ENCODE measurements around the gene PHF12. TPM values are rescaled to one million over a fixed set of nuclear protein-coding genes. Genes with fewer than 3 reads are reported as not detected.

PHF12 gene
- total and polyA plus RNA-seq, 2 of the 13 experiments (the other 11 are each of a cell fraction or from before 2014, with no cell fraction given) = 9.8 to 17.1 TPM

DNA sequence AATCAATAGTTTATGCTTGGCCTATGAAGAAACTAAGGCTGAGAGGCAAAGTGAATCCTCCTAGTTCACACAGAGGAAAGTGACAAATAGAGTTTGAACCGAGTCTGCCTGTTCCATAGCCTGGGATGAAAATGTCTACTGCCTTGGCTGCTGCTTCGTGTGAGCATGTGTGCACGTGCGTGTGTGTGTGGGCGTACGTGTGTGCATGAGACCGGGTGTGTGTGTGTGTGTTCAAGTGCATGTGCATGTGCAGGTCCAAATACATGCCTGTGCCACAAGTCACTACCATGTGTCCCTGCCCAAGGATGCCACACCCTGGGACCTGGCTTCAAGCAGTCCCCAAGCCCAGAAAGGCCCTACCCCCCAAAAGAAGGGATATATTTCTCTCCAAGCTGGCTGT is 40.9 kb upstream of the PHF12 start (continued):
- TF ChIP-seq, protein P1, sequence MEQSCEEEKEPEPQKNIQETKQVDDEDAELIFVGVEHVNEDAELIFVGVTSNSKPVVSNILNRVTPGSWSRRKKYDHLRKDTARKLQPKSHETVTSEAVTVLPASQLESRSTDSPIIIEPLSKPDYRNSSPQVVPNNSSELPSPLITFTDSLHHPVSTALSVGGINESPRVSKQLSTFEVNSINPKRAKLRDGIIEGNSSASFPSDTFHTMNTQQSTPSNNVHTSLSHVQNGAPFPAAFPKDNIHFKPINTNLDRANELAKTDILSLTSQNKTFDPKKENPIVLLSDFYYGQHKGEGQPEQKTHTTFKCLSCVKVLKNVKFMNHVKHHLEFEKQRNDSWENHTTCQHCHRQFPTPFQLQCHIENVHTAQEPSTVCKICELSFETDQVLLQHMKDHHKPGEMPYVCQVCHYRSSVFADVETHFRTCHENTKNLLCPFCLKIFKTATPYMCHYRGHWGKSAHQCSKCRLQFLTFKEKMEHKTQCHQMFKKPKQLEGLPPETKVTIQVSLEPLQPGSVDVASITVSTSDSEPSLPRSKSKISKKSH (CRISPR knock-in tag; IDR thresholded peaks at IDR 0.05; ENCODE audit: borderline replicate concordance) = no peak
- TF ChIP-seq CBX2 (IDR thresholded peaks at IDR 0.05; ENCODE audit: low read depth, low read length) (no peak), CBX2 (CRISPR knock-in tag; IDR thresholded peaks at IDR 0.05; ENCODE audit: low read depth) (no peak), ZC3H4 (CRISPR knock-in tag; IDR thresholded peaks at IDR 0.05; ENCODE audit: borderline replicate concordance) (no peak), HES4 (CRISPR knock-in tag; IDR thresholded peaks at IDR 0.05; ENCODE audit: borderline replicate concordance) (no peak), NFKBIZ (CRISPR knock-in tag; IDR thresholded peaks at IDR 0.05) (no peak), NONO (IDR thresholded peaks at IDR 0.05) (no peak), NONO (CRISPR knock-in tag; conservative IDR thresholded peaks at IDR 0.05) (0 out of 2 replicates have a peak, but pooled peaks have one; percentile 21), ZBTB3 (CRISPR knock-in tag; IDR thresholded peaks at IDR 0.05; ENCODE audit: borderline replicate concordance, low read depth) (no peak), NFE2 (CRISPR knock-in tag; IDR thresholded peaks at IDR 0.05) (no peak), CC2D1A (CRISPR knock-in tag; IDR thresholded peaks at IDR 0.05) (no peak)
- TF ChIP-seq, protein P2, sequence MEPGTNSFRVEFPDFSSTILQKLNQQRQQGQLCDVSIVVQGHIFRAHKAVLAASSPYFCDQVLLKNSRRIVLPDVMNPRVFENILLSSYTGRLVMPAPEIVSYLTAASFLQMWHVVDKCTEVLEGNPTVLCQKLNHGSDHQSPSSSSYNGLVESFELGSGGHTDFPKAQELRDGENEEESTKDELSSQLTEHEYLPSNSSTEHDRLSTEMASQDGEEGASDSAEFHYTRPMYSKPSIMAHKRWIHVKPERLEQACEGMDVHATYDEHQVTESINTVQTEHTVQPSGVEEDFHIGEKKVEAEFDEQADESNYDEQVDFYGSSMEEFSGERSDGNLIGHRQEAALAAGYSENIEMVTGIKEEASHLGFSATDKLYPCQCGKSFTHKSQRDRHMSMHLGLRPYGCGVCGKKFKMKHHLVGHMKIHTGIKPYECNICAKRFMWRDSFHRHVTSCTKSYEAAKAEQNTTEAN (CRISPR knock-in tag; conservative IDR thresholded peaks at IDR 0.05) = no peak
- TF ChIP-seq, protein P3, sequence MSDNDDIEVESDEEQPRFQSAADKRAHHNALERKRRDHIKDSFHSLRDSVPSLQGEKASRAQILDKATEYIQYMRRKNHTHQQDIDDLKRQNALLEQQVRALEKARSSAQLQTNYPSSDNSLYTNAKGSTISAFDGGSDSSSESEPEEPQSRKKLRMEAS (IDR thresholded peaks at IDR 0.05) = 0 out of 2 replicates have a peak, but pooled peaks have one; percentile 9
- TF ChIP-seq, protein P4, sequence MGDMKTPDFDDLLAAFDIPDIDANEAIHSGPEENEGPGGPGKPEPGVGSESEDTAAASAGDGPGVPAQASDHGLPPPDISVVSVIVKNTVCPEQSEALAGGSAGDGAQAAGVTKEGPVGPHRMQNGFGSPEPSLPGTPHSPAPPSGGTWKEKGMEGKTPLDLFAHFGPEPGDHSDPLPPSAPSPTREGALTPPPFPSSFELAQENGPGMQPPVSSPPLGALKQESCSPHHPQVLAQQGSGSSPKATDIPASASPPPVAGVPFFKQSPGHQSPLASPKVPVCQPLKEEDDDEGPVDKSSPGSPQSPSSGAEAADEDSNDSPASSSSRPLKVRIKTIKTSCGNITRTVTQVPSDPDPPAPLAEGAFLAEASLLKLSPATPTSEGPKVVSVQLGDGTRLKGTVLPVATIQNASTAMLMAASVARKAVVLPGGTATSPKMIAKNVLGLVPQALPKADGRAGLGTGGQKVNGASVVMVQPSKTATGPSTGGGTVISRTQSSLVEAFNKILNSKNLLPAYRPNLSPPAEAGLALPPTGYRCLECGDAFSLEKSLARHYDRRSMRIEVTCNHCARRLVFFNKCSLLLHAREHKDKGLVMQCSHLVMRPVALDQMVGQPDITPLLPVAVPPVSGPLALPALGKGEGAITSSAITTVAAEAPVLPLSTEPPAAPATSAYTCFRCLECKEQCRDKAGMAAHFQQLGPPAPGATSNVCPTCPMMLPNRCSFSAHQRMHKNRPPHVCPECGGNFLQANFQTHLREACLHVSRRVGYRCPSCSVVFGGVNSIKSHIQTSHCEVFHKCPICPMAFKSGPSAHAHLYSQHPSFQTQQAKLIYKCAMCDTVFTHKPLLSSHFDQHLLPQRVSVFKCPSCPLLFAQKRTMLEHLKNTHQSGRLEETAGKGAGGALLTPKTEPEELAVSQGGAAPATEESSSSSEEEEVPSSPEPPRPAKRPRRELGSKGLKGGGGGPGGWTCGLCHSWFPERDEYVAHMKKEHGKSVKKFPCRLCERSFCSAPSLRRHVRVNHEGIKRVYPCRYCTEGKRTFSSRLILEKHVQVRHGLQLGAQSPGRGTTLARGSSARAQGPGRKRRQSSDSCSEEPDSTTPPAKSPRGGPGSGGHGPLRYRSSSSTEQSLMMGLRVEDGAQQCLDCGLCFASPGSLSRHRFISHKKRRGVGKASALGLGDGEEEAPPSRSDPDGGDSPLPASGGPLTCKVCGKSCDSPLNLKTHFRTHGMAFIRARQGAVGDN (CRISPR knock-in tag; IDR thresholded peaks at IDR 0.05) = peak; percentile 45; the same call in 1 of the 2 replicates
- TF ChIP-seq, protein P5, sequence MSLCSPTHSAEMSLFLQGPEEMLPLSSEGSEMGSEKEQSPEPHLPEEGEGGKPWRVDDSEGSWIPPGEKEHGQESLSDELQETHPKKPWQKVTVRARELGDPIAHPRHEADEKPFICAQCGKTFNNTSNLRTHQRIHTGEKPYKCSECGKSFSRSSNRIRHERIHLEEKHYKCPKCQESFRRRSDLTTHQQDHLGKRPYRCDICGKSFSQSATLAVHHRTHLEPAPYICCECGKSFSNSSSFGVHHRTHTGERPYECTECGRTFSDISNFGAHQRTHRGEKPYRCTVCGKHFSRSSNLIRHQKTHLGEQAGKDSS (CRISPR knock-in tag; IDR thresholded peaks at IDR 0.05; ENCODE audit: borderline replicate concordance, low read depth) = no peak
- TF ChIP-seq, protein P6, sequence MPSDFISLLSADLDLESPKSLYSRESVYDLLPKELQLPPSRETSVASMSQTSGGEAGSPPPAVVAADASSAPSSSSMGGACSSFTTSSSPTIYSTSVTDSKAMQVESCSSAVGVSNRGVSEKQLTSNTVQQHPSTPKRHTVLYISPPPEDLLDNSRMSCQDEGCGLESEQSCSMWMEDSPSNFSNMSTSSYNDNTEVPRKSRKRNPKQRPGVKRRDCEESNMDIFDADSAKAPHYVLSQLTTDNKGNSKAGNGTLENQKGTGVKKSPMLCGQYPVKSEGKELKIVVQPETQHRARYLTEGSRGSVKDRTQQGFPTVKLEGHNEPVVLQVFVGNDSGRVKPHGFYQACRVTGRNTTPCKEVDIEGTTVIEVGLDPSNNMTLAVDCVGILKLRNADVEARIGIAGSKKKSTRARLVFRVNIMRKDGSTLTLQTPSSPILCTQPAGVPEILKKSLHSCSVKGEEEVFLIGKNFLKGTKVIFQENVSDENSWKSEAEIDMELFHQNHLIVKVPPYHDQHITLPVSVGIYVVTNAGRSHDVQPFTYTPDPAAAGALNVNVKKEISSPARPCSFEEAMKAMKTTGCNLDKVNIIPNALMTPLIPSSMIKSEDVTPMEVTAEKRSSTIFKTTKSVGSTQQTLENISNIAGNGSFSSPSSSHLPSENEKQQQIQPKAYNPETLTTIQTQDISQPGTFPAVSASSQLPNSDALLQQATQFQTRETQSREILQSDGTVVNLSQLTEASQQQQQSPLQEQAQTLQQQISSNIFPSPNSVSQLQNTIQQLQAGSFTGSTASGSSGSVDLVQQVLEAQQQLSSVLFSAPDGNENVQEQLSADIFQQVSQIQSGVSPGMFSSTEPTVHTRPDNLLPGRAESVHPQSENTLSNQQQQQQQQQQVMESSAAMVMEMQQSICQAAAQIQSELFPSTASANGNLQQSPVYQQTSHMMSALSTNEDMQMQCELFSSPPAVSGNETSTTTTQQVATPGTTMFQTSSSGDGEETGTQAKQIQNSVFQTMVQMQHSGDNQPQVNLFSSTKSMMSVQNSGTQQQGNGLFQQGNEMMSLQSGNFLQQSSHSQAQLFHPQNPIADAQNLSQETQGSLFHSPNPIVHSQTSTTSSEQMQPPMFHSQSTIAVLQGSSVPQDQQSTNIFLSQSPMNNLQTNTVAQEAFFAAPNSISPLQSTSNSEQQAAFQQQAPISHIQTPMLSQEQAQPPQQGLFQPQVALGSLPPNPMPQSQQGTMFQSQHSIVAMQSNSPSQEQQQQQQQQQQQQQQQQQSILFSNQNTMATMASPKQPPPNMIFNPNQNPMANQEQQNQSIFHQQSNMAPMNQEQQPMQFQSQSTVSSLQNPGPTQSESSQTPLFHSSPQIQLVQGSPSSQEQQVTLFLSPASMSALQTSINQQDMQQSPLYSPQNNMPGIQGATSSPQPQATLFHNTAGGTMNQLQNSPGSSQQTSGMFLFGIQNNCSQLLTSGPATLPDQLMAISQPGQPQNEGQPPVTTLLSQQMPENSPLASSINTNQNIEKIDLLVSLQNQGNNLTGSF (CRISPR knock-in tag; IDR thresholded peaks at IDR 0.05) = no peak
